HEK293 (cell line): ENCODE results near the gene SYNE1.

Experiments
- CTCF ChIA-PET: fragments of 350-600 bp; formaldehyde crosslinking; extraction: SDS; loops from one replicate; lab custom pipeline; 2021; ENCODE audit warnings: antibody characterized with exemption; lab: Yijun Ruan, JAX
- POLR2A ChIA-PET: fragments of 300-600 bp; formaldehyde crosslinking; extraction: SDS; loops from one replicate; lab custom pipeline; 2020; ENCODE audit warnings: antibody characterized with exemption, inconsistent platforms; lab: Yijun Ruan, JAX
- H3K27ac ChIP-seq: fragments of 200-500 bp; sonication (Bioruptor generic); 2 replicates; pipeline ENCODE4 v1.5.1; 2014; ENCODE audit warnings: low read depth, low read length, control low read depth, inconsistent platforms; ENCODE audit errors: extremely low read depth
- H3K36me3 ChIP-seq, 2 experiments: fragments of 200-500 bp in 1 of 2; sonication (Bioruptor generic) in 1 of 2; 1 replicate in 1 of 2; 2 replicates in 1 of 2; pipeline ENCODE4 v1.5.1; 2014 to 2017; ENCODE audit warnings: inconsistent platforms in 2 of 2, low read length in 2 of 2; ENCODE audit not compliant: control insufficient read depth in 2 of 2, insufficient read depth in 1 of 2
- H3K4me1 ChIP-seq: fragments of 200-500 bp; sonication (Bioruptor generic); 2 replicates; pipeline ENCODE4 v1.5.1; 2014; ENCODE audit warnings: mild to moderate bottlenecking, low read length, inconsistent platforms; ENCODE audit not compliant: control insufficient read depth, insufficient read depth
- H3K4me3 ChIP-seq: 2 replicates; pipeline ENCODE4 v1.5.1; 2011; ENCODE audit warnings: low read depth, mild to moderate bottlenecking, control low read depth, low read length, moderate library complexity
- H3K9me3 ChIP-seq: fragments of 200-500 bp; sonication (Bioruptor generic); 2 replicates; pipeline ENCODE4 v1.5.1; 2014; ENCODE audit warnings: low read depth, low read length, inconsistent platforms; ENCODE audit not compliant: control insufficient read depth, insufficient read depth
- GLI2 ChIP-seq: fragments of 450-650 bp; formaldehyde crosslinking; IDR thresholded peaks from 2 replicates; pipeline ENCODE4; 2017; ENCODE audit warnings: missing biosample characterization, missing genetic modification characterization, low read depth, borderline replicate concordance
- MZF1 ChIP-seq: fragments of 450-650 bp; formaldehyde crosslinking; IDR thresholded peaks from 2 replicates; pipeline ENCODE4 v1.5.1; 2017; ENCODE audit warnings: missing biosample characterization, missing genetic modification characterization, borderline replicate concordance
- SP3 ChIP-seq: fragments of 450-650 bp; formaldehyde crosslinking; IDR thresholded peaks from 2 replicates; pipeline ENCODE4 v1.5.1; 2016; ENCODE audit warnings: missing biosample characterization, missing genetic modification characterization
- ZNF169 ChIP-seq: fragments of 450-650 bp; formaldehyde crosslinking; IDR thresholded peaks from 2 replicates; pipeline ENCODE4 v1.5.1; 2016; ENCODE audit warnings: missing biosample characterization, missing genetic modification characterization
- ZNF248 ChIP-seq: fragments of 450-650 bp; formaldehyde crosslinking; IDR thresholded peaks from 2 replicates; pipeline ENCODE4 v1.5.1; 2017; ENCODE audit warnings: missing biosample characterization, missing genetic modification characterization
- ZNF354C ChIP-seq: fragments of 450-650 bp; formaldehyde crosslinking; IDR thresholded peaks from 2 replicates; pipeline ENCODE4 v1.5.1; 2016; ENCODE audit warnings: missing biosample characterization, missing genetic modification characterization, low read depth, borderline replicate concordance
- ZNF529 ChIP-seq: fragments of 450-650 bp; formaldehyde crosslinking; IDR thresholded peaks from 2 replicates; pipeline ENCODE4 v1.5.1; 2017; ENCODE audit warnings: missing genetic modification characterization, missing biosample characterization; ENCODE audit not compliant: insufficient replicate concordance
- ZNF610 ChIP-seq: fragments of 450-650 bp; formaldehyde crosslinking; IDR thresholded peaks from 2 replicates; pipeline ENCODE4 v1.5.1; 2016; ENCODE audit warnings: missing biosample characterization, missing genetic modification characterization, borderline replicate concordance
- ZNF621 ChIP-seq: fragments of 450-650 bp; formaldehyde crosslinking; IDR thresholded peaks from 2 replicates; pipeline ENCODE4 v1.5.1; 2017; ENCODE audit warnings: missing biosample characterization, missing genetic modification characterization
- ZNF654 ChIP-seq: fragments of 450-650 bp; formaldehyde crosslinking; IDR thresholded peaks from 2 replicates; pipeline ENCODE4 v1.5.1; 2016; ENCODE audit warnings: low read depth, missing biosample characterization, missing genetic modification characterization
- ZNF76 ChIP-seq: fragments of 450-650 bp; formaldehyde crosslinking; IDR thresholded peaks from 2 replicates; pipeline ENCODE4; 2016; ENCODE audit warnings: low read depth, missing biosample characterization, missing genetic modification characterization, borderline replicate concordance
- ZNF785 ChIP-seq: fragments of 450-650 bp; formaldehyde crosslinking; IDR thresholded peaks from 2 replicates; pipeline ENCODE4 v1.5.1; 2016; ENCODE audit warnings: missing biosample characterization, missing genetic modification characterization
- TF ChIP-seq, protein P1 (sequence below): fragments of 450-650 bp; formaldehyde crosslinking; IDR thresholded peaks from 2 replicates; pipeline ENCODE4 v1.5.1; 2016; ENCODE audit warnings: missing biosample characterization, missing genetic modification characterization, low read depth
- TF ChIP-seq, protein P2 (sequence below): fragments of 450-650 bp; formaldehyde crosslinking; conservative IDR thresholded peaks from 2 replicates; pipeline ENCODE4 v1.5.1; 2016; ENCODE audit warnings: low read depth, missing biosample characterization, missing genetic modification characterization
- TF ChIP-seq, protein P3 (sequence below): fragments of 450-650 bp; formaldehyde crosslinking; IDR thresholded peaks from 2 replicates; pipeline ENCODE4 v1.5.1; 2016; ENCODE audit warnings: missing biosample characterization, missing genetic modification characterization
- TF ChIP-seq, protein P4 (sequence below): fragments of 450-650 bp; formaldehyde crosslinking; IDR thresholded peaks from 2 replicates; pipeline ENCODE4 v1.5.1; 2016; ENCODE audit warnings: missing biosample characterization, missing genetic modification characterization

Gene SYNE1

DNA sequence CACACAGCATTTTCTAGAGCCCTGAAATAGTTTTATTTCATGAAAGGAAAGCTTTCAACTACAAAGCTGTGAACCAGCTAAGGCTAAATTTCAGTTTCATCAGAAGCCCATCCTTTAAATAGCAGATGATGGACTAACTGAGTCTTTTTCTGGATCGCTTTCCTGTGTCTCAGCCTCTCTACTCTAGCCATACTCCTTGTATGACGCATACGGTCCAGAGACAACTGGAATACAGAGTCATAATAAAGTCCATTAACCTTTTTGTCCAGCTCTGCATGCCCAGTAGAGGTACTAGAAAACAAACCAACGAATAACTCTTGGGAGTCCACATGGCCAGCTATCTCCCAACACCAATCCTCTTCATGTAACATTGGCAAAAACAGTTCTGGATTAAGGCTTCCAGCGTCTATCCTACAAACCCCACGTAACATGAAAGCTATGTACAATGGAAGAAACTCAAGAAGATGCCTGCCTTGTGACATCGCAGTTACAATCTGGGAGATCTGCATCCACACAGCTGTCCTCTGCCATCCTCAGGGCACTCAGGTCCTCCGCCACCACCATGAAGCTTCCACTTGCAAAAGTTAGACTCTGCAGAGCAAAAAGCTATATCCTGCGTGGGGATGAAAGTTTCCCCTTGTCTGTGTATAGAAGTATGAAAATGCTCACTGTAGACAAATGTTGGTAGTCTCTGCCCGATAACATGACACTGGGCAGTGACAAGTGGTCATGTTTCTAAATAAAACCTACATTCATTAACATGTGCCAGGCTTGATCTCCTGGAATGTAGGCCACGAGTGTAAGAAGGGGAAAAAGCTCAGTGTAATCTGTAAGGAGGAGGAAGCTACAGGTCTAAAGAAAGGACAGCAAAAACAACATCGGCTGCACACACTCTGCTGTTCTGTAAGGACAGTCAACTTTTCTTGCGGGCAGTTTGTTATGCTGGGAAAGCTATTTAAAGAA, 469.2 kb downstream of the SYNE1 start (continued):
- TF ChIP-seq, protein P1, sequence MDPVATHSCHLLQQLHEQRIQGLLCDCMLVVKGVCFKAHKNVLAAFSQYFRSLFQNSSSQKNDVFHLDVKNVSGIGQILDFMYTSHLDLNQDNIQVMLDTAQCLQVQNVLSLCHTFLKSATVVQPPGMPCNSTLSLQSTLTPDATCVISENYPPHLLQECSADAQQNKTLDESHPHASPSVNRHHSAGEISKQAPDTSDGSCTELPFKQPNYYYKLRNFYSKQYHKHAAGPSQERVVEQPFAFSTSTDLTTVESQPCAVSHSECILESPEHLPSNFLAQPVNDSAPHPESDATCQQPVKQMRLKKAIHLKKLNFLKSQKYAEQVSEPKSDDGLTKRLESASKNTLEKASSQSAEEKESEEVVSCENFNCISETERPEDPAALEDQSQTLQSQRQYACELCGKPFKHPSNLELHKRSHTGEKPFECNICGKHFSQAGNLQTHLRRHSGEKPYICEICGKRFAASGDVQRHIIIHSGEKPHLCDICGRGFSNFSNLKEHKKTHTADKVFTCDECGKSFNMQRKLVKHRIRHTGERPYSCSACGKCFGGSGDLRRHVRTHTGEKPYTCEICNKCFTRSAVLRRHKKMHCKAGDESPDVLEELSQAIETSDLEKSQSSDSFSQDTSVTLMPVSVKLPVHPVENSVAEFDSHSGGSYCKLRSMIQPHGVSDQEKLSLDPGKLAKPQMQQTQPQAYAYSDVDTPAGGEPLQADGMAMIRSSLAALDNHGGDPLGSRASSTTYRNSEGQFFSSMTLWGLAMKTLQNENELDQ (tag by site-specific recombination), result no peak
- TF ChIP-seq, protein P2, sequence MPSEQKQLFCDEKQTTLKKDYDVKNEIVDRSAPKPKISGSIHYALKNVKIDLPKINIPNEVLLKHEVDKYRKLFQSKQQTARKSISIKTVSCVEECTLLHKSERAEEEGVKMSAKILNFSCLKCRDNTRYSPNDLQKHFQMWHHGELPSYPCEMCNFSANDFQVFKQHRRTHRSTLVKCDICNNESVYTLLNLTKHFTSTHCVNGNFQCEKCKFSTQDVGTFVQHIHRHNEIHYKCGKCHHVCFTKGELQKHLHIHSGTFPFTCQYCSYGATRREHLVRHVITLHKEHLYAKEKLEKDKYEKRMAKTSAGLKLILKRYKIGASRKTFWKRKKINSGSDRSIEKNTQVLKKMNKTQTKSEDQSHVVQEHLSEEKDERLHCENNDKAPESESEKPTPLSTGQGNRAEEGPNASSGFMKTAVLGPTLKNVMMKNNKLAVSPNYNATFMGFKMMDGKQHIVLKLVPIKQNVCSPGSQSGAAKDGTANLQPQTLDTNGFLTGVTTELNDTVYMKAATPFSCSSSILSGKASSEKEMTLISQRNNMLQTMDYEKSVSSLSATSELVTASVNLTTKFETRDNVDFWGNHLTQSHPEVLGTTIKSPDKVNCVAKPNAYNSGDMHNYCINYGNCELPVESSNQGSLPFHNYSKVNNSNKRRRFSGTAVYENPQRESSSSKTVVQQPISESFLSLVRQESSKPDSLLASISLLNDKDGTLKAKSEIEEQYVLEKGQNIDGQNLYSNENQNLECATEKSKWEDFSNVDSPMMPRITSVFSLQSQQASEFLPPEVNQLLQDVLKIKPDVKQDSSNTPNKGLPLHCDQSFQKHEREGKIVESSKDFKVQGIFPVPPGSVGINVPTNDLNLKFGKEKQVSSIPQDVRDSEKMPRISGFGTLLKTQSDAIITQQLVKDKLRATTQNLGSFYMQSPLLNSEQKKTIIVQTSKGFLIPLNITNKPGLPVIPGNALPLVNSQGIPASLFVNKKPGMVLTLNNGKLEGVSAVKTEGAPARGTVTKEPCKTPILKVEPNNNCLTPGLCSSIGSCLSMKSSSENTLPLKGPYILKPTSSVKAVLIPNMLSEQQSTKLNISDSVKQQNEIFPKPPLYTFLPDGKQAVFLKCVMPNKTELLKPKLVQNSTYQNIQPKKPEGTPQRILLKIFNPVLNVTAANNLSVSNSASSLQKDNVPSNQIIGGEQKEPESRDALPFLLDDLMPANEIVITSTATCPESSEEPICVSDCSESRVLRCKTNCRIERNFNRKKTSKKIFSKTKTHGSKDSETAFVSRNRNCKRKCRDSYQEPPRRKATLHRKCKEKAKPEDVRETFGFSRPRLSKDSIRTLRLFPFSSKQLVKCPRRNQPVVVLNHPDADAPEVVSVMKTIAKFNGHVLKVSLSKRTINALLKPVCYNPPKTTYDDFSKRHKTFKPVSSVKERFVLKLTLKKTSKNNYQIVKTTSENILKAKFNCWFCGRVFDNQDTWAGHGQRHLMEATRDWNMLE (tag by site-specific recombination), result no peak
- no peak for TF ChIP-seq MZF1 (tag by site-specific recombination)
- TF ChIP-seq ZNF529 (tag by site-specific recombination), result no peak

DNA sequence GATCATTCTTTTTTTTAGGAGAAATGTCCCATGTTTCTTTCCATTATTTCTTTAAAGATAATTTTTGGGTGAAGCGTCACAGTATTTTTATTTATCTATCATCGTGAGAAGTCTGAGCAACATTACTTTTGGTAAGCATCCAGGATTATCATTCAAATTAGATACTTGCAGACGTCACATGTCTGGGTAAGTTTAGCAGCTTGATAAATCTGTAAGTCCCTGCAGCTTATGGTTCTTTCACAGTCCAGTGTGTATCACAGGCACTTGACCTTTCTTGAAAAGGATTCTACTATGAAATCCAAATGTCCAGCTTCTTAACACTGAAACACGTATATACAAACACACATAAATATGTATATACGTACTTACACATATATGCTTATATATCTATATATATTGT, 470.3 kb downstream of the SYNE1 start:
- H3K4me3 ChIP-seq, result no peak overlapping the region
- H3K9me3 ChIP-seq, result no peaks in the 10 kb centered on the region
- no peak overlapping the region for H3K27ac ChIP-seq
- H3K4me1 ChIP-seq, result no peaks in the 10 kb centered on the region
- ChIA-PET POLR2A (no interaction called here), CTCF (no interaction called here)
- H3K36me3 ChIP-seq, result peaks cover 0 to 4% of the 10 kb centered on the region in 2 experiments; a peak in 1 of 3 replicates
- no peak for TF ChIP-seq ZNF610 (tag by site-specific recombination)

DNA sequence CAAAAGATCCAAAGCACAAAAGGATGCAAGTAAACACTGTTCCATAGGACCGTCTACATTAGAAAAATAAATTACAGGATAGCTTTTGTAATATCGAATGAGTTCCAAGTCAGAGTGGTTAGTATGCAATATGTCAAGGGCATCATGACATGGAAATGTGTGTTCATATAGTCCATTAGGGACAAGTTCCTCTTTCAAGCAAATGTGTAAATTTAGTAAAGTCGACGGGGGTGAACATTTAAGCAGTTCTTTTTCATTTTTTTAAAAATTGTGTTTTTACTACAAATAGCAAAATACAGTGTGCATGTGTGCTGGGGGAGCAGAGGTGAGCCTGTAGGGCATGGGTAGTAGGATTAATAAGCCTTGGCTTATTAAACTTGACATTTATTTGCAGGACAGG, 470.7 kb downstream of the SYNE1 start:
- TF ChIP-seq GLI2 (tag by site-specific recombination) (no peak), ZNF248 (tag by site-specific recombination) (no peak), SP3 (tag by site-specific recombination) (no peak), ZNF654 (tag by site-specific recombination) (no peak), ZNF76 (no peak)
- Histone ChIP-seq H3K9me3 (no peaks in the 10 kb centered on the region), H3K27ac (no peak overlapping the region), H3K36me3 (peaks cover 0 to 4% of the 10 kb centered on the region in 2 experiments; a peak in 1 of 3 replicates), H3K4me3 (no peak overlapping the region), H3K4me1 (no peaks in the 10 kb centered on the region)
- CTCF ChIA-PET, result interaction anchor here (0.6 kb wide), 1 partner anchor 10 kb away, joined by 3 read pairs; no protein-coding TSS in a partner anchor
- POLR2A ChIA-PET, result no interaction called here

DNA sequence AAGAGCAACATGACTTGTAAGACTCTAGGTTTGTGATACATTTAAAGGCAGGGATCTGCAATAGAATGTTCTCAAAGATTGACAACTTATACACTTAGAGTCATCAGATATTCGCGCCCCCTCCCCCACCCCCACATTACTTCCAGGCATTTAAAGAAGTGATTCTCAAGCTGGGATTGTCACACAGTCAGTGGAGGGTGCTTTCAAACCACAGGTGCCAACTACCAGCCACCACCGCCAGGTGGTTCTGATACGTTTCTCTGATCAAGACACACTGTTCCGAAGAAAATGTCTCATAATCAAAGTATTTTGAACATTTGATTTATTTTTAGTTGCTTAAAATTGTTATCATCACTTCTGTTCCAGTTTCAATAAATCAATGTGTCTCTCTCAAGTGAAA, 472.2 kb downstream of the SYNE1 start:
- no peak overlapping the region for H3K27ac ChIP-seq
- no peaks in the 10 kb centered on the region for H3K9me3 ChIP-seq
- no peak overlapping the region for H3K4me3 ChIP-seq
- ChIA-PET CTCF (no interaction called here), POLR2A (no interaction called here)
- no peaks in the 10 kb centered on the region for H3K4me1 ChIP-seq
- peaks cover 0 to 4% of the 10 kb centered on the region in 2 experiments; a peak in 1 of 3 replicates for H3K36me3 ChIP-seq
- TF ChIP-seq, protein P3, sequence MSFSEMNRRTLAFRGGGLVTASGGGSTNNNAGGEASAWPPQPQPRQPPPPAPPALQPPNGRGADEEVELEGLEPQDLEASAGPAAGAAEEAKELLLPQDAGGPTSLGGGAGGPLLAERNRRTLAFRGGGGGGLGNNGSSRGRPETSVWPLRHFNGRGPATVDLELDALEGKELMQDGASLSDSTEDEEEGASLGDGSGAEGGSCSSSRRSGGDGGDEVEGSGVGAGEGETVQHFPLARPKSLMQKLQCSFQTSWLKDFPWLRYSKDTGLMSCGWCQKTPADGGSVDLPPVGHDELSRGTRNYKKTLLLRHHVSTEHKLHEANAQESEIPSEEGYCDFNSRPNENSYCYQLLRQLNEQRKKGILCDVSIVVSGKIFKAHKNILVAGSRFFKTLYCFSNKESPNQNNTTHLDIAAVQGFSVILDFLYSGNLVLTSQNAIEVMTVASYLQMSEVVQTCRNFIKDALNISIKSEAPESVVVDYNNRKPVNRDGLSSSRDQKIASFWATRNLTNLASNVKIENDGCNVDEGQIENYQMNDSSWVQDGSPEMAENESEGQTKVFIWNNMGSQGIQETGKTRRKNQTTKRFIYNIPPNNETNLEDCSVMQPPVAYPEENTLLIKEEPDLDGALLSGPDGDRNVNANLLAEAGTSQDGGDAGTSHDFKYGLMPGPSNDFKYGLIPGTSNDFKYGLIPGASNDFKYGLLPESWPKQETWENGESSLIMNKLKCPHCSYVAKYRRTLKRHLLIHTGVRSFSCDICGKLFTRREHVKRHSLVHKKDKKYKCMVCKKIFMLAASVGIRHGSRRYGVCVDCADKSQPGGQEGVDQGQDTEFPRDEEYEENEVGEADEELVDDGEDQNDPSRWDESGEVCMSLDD (tag by site-specific recombination), result no peak
- TF ChIP-seq ZNF169 (tag by site-specific recombination) (no peak), MZF1 (tag by site-specific recombination) (no peak), ZNF354C (tag by site-specific recombination) (no peak), ZNF621 (no peak), ZNF785 (tag by site-specific recombination) (no peak)
- TF ChIP-seq, protein P4, sequence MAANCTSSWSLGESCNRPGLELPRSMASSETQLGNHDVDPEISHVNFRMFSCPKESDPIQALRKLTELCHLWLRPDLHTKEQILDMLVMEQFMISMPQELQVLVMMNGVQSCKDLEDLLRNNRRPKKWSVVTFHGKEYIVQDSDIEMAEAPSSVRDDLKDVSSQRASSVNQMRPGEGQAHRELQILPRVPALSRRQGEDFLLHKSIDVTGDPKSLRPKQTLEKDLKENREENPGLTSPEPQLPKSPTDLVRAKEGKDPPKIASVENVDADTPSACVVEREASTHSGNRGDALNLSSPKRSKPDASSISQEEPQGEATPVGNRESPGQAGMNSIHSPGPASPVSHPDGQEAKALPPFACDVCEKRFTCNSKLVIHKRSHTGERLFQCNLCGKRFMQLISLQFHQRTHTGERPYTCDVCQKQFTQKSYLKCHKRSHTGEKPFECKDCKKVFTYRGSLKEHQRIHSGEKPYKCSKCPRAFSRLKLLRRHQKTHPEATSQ (tag by site-specific recombination), result no peak
